ENCODE data around the gene VAPB.

VAPB gene

DNA sequence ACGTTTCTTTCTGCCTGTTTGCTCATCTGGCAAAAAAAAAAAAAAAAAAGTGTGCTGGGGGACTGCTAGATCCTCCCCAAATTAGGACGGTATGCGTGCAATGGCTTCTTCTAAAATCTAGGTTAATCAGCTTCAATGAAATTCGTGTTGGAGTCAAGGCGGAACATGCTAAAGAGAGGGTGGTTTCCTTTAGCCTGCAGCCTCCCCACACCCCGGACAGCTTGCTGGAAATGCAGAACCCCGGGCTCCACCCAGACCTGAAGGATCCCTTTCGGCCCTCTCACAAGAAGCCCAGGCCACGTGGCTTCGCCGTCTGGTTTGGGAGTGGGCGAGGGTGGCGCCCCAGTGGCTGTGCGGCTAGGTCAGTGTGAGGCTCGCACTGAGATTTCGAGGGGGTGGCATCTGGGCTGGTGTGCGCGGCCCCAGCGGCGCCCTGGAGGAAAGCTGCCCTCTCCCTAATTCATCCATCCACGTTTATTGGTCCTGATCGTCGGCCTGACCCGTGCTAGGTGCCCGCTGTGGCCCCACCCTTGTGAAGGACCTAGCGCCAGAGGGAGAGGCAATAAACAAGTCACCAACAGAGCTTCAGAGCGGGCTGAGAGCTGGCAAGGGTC, 77.2 kb downstream of the VAPB start:
- DNase-seq = no peak

DNA sequence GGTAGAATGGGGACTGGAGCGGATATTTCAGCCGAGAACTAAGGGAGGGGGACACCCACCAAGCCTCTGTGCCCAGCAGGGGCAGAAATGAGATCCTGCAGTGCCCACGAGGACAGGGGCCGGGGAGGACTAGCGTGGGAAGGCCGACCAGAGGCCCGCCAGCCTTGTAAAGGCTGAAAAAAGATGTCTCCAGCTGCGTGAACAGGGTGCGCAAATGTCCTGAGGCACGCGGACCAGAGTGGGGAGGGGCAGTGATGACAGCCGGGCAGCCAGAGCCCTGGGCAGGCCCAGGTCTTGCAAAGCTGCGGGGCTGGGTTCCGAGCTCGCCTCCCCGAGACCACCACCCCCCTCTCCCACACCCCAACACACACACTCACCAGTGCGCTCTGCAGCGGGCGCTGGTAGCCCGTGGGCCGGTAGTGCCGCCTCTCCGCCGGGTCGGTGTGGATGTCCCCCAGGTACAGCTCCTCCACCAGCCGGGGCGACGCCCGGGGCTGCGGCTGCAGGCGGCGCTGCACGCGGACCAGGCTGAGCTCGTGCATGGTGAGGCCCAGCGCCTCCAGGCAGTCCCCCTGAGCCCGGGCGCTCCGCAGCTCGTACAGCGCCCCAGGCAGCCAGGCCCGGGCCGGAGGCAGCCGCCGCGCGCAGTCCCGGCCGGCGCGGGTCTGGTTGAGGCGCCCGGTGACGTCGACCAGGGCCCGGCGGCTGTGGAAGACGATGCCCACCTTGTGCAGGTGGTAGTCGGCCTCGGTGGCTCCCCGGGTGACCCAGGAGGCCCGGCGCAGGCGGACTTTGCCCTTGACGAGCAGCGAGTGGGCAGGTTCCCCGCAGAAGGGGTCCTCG, 77.9 kb downstream of the VAPB start:
- no peak for DNase-seq

DNA sequence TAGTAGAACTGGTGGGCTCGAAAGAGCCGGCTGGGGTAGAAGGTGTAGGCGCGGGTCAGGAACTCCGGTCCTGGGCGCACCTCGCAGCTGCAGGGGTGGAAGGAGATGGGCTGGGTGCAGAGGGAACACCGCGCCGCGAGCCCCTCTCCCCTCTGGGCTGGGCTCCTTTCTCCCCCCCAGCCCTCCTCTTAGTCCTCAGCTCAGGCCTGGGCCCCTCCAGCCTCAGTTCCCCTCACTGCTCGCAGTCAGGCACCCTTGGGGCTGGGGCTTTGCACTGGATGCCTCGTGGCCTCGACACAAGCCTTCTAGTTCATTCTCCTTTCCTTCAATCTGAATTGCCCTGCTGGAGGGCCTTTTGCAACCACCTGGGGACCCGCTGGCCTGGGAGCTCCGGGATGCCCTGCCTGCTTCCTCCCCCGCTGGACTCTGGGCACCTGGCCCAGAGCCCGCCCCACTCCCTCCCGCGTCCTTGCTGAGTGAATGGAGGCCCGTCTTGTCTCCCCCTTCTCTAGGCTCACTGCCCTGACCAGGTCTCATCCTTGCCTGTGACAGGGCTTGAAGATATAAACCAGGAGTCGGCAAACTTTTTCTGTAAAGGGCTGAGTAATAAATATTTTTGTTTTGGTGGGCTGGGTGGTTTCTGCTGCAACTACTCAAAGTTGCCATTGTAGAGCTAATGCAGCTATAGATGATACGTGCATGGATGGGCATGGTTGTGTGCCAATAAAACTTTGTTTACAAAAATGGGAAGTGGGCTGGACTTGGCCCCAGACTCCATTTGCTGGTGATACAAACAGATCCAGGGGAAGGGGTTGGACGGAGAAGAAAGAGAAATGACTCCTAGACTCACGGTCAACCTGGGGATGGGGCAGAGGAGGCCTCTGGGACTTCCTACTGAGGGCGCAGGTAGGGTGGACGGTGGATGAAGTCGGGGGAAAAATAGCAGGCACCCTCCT, 78.8 kb downstream of the VAPB start:
- DNase-seq = no peak

DNA sequence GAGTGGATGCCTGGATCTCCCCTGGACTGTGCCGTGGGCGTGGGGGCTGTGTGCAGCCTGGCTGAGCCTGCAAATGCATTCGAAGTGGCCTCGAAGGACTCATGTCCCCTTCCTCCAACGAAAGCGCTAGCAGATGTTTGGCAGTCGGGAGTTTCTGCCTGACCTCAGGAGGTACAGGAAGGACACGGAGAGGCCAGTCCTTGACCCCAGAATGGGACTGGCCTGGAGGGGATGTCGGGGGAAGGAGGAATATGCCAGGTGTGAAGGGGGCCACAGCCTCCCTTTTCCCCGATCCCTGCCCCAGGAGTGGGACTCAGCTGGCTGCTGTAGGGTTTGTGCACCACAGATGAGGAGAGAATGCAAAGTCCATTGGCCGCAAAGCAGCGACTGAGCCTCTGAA, 80.6 kb downstream of the VAPB start:
- DNase-seq = no peak

DNA sequence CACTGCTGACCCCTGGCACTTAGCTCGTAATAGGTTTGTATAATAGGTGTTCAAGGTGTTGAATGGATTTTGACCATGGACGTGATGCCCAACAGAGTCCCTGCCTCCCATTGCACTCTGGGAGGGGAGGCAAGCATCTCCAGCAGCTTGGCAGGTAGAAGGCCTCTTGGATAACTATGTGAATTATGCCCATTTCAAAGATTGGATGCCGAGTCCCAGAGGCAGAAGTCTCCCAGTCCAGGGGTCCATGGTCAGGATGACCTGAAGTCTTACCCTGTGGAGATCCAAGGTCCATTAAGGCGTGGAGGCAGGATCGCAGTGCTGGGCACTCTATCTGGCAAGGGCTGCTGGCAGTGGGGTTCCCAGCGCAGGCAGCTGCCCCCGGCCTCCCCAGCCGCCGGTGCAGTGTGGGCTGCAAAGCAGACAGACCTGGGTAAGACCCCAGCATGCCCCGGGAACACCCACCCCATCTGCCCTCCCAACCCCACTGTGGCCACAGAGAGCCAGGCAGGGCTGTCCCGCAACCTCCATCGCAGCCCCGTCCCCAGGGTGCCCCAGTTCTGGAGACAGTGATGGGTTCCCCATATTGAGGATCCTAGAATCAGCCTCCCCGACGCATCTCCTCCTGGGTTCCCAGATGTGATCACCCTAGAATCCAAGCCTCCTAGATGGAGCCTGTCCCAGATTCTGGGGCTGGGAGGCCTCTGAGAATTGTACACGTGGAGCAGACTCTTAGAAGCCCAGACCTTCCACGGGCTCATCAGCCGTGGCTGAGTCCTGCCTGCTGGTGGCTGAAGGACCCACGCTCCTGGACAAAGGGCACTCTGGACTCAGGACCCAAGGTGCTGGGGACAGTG, 81.5 kb downstream of the VAPB start:
- DNase-seq = no peak

DNA sequence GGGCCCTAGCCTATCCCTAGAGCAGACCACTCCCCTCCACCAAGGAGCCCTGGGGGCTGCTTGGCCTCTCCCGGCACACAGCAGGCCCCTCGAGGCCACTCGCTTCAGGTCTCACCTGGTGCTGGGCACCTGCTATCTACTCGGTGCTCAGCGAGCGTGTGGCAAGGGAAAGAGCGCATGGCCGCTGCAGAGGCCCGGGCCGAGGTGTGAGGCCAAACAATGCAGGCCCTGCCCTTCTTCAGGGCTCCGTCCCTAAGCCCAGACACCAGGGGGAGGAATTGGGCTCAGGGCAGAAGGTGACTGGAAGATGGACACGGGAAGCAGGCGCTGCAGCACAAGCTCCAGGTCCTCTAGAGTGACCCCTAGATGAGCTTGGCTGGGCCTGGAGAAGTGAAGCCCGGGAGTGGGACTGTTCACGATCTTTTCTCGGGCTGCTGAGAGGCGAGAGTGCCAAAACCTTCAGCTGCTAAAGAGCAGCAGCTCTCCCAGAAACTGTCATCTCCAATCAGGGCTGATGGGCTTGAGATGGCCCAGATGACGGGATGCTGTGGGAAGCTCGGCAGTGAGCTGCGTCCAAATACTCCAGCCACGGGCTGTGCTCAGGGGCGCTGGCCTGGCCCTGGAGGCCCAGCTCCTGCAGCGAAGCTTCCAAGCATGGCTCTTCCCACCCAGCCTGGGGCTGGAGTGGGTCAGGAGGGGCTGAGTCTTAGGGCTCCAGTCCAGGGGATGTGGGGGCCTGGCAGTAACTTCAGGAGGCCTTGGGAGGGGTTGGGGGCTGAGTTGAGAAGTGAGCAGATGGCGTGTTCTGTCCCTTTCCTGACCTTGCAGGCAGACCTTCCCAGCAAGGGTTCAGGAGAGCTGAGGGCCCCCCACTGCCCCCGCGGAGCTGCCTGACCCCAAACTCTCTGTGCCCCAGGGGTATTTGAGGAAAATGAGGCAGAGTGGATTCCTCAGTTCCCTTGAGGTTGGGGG, 82.5 kb downstream of the VAPB start:
- no peak for DNase-seq

DNA sequence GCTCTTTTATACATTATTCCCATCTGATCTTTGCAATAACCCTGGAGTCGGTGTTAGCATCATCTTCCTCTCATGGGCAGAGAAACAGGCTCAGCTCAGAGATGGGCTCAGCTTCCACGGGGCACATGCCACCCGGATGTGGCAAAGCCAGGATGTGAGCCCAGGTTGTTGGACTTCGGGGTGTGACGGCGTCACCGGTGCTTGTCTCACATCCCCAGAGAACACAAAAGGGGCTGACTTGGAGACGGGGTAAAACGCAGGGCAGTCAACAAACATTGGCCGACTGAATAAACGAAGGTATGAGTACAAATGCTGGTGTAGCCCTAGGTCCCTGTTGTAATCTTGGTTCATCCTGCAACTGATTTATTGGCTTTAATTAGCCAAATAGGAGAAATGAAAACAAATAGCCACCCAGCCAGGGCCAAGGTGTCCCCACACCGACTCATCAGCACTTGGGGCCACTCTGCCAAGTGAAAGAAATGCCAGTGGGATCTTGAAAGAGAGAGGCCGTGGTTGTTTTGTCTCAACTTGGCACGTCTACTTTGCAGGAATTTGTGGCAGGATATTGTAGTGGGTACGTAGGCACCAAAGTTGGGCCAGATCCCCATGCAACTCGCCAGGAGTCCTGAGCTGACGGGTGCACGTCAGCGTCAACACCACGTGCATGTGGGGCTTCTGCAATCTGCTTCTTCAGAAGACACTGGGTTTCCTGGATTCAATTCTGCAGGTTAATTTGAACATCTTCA, 83.4 kb downstream of the VAPB start:
- DNase-seq = no peak

DNA sequence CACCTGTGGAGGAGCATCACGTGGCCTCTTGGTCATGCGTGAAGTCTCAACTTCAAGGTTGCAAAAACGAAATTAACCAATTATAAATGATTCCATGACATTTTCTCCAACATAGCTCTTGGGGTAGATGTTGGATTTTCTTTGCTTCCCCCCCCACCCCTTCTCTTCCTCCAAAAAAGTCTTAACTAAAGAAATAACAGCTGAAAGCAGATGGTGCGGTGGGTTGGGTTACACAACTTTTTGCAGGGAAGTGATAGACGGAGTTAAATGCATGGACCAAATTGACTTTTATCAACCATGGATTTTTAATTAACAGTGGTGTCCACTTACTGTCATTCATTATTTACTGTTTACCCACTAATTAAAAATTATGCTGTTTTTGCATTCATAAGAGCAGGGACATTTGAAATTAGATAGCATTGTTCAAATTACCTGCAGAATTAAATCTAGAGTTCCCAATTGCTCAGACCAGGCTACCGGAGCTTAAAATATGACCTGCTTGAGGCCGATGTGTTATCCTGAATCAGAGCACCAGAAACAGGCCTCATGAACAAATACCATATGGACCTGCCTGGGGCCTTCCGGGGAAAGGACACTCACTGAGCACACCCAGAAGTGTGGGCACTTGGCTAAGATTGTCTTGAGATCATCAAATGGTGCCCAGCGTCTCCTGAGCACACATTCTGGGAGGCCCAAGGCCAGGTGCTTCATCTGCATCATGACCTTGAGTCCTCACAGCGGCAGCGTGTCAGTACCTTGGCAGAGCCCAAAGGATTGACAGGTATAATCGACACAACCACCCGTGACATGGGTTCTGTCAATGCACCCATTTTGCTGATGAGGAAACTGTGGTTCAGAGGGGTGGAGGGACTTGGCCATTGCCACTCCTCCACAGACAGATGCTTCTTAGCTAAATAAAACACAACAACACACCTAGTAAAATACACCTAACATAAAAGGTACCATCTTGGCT, 84.7 kb downstream of the VAPB start:
- no peak for DNase-seq

DNA sequence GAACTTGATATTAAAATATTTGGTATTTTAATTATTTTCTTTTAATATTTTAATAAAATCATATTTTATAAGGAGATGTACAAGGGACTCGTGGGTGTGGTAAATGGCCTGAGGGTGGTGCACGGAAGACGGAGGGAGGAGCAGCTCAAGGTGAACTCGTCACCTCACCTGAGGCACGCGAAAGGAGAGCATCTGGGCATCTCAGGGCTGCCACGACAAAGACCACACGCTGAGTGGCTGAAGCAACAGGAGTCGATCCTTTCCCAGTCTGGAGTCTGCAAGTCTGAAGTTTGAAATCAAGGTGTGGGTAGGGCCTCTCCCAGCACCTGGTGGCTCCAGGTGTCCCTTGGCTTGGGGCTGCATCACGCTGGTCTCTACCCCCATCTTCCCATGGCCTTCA, 86.4 kb downstream of the VAPB start:
- no peak for DNase-seq

DNA sequence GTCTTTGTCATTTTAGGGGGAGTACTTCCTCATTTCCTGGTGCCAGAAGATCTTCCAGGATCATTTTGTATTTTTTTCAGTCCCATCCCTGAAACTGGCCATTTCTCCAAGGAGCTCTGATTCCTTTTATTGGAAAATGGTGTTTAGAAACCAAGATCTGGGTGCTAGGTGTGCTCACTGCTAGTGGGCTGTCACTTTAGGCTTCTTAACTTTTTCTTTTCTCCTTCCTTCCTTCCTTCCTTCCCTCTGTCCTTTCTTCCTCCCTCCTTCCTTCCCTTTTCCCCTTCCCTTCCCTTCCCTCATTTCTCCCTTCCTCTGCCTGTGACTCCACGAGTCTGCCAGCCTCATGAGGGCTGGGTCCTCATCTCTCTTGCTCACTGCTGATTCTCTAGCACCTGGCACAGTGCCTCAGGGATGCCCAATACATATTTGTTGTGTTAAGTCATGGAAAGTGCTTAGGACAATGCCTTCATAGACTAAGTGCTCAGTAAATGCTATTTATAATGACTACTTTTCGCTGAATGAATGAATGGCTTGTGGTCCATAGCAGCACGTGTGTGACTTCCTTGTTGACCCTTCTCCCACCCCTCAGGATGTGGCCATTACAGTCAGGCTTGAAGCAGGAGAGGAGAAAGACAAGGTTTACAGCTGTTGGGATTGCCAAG, 89.2 kb downstream of the VAPB start:
- DNase-seq = no peak

DNA sequence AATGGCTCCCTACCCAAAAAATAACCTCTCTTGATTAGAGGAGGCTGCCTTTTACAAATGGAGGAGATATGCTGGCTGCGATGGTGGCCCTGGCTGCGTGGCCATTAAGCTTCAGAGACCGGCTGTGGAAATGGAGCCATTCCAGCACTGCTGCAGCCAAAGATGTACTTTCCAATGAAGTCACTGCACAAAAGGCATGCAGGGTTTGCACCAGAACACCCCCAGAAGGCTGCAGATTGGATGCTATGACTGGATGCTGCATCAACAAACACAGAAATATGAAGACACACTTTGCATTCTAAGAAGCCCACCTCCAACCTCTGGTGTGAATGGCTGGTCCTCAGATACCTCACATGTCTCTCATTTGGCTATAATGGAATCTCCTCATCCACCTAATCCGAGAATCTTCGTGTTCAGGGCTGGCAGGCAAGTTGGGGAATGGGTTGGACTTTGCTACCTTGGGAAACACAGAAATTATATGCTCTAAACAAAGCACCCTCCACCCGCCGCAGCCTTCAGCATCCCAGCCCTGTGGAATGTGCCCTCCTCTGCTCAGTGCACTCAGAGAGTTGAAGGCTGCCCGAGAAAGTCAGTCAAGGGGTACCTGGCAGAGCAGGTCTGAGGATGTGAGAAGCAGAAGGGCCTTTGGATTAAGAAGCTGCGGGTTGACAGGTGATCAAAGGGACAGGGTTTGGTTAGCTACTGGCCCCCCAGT, 90.9 kb downstream of the VAPB start:
- DNase-seq = no peak

DNA sequence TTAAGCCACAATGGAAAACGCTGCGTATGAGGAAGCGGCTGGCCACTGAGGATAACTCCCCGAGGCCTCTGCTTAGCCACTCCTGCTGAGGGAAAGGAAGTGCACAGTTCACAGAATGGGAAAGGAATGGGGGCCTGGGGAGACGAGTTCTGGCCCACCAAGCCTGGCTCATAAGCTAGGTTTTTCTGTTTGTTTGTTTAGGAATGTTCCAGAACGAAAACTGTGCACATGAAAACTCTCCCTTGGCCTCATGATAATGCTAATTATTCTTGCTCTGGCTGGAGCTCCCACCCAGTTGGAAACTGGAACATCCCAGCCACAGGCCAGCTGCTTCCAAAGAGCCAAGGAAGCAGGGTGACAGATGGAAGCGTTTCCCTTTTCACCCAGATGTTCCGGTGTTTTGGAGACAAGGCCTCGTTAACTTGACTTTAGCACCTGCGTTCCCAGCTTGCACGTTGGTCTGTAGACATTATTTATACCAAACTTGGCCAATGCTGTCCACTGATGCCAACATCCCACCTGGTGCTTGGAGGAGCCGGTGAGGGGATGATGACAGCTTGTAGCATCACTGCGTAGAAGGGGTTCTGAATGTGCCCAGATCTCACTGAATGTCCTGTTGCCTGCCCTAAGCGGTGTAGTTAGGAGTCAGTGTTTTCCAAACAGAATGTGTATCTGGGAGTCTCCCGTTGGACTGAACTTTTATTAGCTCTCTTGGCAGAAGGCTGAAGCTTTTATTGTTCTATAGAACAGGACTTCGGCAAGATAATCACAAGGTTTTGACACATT, 91.7 kb downstream of the VAPB start:
- no peak for DNase-seq

DNA sequence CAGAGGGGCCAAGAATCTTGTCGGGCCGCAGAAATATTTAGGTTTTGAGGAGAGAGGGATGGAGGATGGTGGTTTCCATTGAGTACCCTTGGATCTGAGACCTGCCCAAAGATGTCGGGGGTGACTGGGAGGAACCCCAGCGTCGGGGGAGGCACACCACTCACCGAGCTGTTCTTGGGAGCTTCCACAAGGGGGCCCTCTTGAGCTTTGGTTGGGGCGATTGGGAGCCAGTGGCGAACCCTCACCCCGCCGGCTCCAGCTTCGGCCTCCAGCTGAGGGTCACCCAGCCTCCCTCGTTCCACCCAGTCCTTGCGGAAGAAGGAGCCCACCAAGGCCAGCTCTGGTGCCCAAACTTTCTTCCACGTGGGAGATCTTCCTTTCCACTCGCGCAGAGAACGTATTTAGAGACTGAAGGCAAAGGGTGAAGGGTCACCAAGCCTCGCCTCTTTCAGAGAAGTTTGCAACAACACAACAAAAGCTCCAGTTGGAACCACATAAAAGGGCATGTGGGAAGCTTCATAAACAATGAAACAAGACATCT, 92.5 kb downstream of the VAPB start:
- DNase-seq = no peak

DNA sequence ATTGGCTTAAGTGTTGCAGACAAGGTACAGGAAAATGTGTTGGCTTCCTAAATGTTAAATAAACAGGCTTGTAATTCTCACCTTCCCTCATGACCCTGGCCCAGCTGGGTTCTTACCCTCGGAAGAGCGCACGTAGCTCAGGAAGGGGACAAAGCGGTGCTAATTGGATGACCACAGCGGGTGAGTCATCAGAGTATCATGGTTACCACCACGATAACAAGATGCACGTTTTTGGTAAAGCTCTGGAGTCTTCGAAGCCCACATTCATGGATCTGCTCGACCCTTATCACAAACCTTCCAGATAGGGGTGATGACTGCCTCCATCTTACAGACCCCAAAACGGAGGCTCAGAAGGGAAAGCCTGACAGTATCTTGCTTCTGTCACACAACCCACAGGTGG, 93.4 kb downstream of the VAPB start:
- no peak for DNase-seq

DNA sequence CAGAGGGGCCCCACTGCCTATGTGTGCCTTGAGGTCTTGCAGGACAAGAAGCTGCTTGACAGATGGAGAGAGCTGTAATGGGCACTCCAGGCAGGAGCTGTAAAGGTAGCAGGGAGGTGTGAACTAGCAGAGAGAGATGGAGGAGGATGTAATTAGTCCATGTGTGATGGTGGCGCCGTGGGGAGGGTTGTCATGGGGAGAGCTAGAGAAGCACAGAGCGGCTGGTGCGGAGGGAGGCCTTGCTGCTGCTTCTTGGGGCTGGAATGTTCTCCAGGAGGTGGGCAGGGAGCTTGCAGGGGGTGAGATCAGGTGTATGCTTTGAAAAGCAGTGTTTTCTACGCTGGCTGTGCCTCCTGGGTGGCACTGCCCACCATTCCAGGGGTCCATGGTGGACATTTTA, 94.0 kb downstream of the VAPB start:
- DNase-seq = no peak

DNA sequence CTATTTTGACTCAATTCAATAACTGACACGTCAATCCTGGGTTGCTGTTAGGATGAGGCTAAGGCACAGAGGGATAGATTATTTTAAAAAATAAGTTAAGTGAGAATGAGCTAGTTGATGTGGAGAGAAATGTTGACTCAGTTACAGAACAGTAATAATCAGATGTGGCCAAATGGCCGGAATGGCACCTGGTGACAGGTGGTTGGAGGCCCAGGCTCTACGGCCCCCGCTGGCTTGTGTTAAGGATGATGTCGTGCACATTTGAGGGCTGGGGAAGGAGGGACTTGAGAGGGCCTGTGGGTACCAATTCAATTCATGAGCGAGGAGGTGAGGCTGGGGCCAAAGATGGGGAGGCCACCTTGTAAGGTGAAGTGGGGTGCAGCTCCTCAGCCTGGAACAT, 94.4 kb downstream of the VAPB start:
- no peak for DNase-seq

DNA sequence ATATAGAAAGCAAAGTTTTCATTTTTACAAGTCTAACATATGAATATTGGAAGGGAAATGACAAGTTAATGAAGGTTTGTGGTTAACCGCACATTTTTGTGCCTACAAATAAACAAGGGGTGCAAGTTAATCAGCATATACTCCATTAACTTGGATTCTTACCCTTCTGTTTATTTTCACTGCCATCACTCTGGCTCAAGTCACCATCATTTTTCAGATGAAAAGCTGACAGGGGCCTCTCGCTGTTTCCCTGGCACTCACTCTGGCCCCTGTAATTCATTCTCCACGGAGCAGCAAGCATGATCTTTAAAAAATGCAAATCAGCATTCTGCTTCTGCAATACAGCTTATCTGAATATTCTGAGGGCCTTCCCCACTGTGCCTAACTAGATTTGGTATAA, 96.4 kb downstream of the VAPB start:
- no peak for DNase-seq
